K562 (cell line): Measurements from ENCODE around the gene FGG. TPM values are rescaled to one million over a fixed set of nuclear protein-coding genes. Genes with fewer than 3 reads are reported as not detected.

Source experiments
- ATAC-seq: fragments of 200-7000 bp; cut with Tn5 transposase; 3 replicates; pipeline ENCODE4 v1.9.1; 2020; ENCODE audit warnings: moderate library complexity
- BruUV-seq: library from RNA; stranded (reverse); fragments of 400-500 nt; replicated peaks from 2 replicates; lab custom pipeline; 2021; lab: Mats Ljungman, UMichigan
- CTCF ChIA-PET: fragments of 300-600 bp; formaldehyde crosslinking; extraction: SDS; loops from one replicate; lab custom pipeline; 2021; ENCODE audit warnings: low intra/inter-chr PET ratio; lab: Yijun Ruan, JAX
- POLR2A ChIA-PET: fragments of 300-600, 350-650 bp; sonication (Branson Sonifier 250); formaldehyde crosslinking; extraction: SDS; loops from one replicate; lab custom pipeline; 2021; ENCODE audit warnings: antibody characterized with exemption, inconsistent platforms; lab: Yijun Ruan, JAX
- DNase-seq, 4 experiments: peaks; one replicate each; pipeline versions ENCODE4 v3.0.0 to v3.0.0-alpha.2; 2011 to 2018; ENCODE audit warnings: low spot score in 3 of 4, mixed read lengths in 3 of 4; ENCODE audit errors: extremely low read depth in 1 of 4
- FAIRE-seq: peaks from 2 replicates; lab custom pipeline; 2011; peaks lifted over from hg19 to GRCh38; lab: Jason Lieb, UNC
- H2AFZ ChIP-seq: 2 replicates; pipeline ENCODE4 v1.6.0; 2011; ENCODE audit warnings: low read depth, low read length, control low read depth, inconsistent platforms
- H3K27ac ChIP-seq: fragments of 200-600 bp; 3 replicates; pipeline ENCODE4 v1.8.0; 2011; ENCODE audit warnings: low read depth, mild to moderate bottlenecking, control low read depth, inconsistent platforms, low read length, moderate library complexity, mixed read lengths; ENCODE audit errors: extremely low read depth
- H3K27me3 ChIP-seq, 2 experiments: fragments of 300-600 bp in 1 of 2; 2 replicates in 1 of 2; 3 replicates in 1 of 2; pipeline versions ENCODE4 v1.6.0 to v1.8.0; 2011; ENCODE audit warnings: inconsistent platforms in 2 of 2, low read length in 2 of 2, mild to moderate bottlenecking in 1 of 2, mixed read lengths in 1 of 2, moderate library complexity in 1 of 2; ENCODE audit not compliant: control insufficient read depth in 2 of 2, insufficient read depth in 2 of 2
- H3K36me3 ChIP-seq: fragments of 300-600 bp; 3 replicates; pipeline ENCODE4 v1.8.0; 2011; ENCODE audit warnings: mild to moderate bottlenecking, low read length, inconsistent platforms; ENCODE audit not compliant: control insufficient read depth, insufficient read depth
- H3K4me1 ChIP-seq, 2 experiments: fragments of 200-600 bp in 1 of 2; replicated peaks in 1 of 2; 2 replicates in 1 of 2; 3 replicates in 1 of 2; pipeline versions ENCODE4 v1.5.1 to v1.8.0; 2011; ENCODE audit warnings: inconsistent platforms in 2 of 2, low read length in 2 of 2, mild to moderate bottlenecking in 1 of 2, mixed read lengths in 1 of 2, moderate library complexity in 1 of 2; ENCODE audit not compliant: control insufficient read depth in 2 of 2, insufficient read depth in 2 of 2
- H3K4me2 ChIP-seq: 2 replicates; pipeline ENCODE4 v1.6.1; 2011; ENCODE audit warnings: low read length, control low read depth, inconsistent platforms, mixed read lengths; ENCODE audit not compliant: insufficient read depth
- H3K4me3 ChIP-seq: fragments of 200-600 bp; sonication (generic), shearing (Covaris generic); 2 replicates; pipeline ENCODE4 v1.5.1; 2016; ENCODE audit warnings: control low read depth, inconsistent platforms
- H3K79me2 ChIP-seq: fragments of 200-600 bp; 3 replicates; pipeline ENCODE4 v1.8.0; 2011; ENCODE audit warnings: low read length, inconsistent platforms; ENCODE audit not compliant: control insufficient read depth, insufficient read depth
- H3K9ac ChIP-seq, 2 experiments: 2 replicates each; pipeline versions ENCODE4 v1.6.0 to v1.6.1; 2011; ENCODE audit warnings: low read depth in 2 of 2, low read length in 2 of 2, control low read depth in 1 of 2, inconsistent platforms in 1 of 2, mild to moderate bottlenecking in 1 of 2, mixed read lengths in 1 of 2; ENCODE audit not compliant: insufficient read depth in 1 of 2
- H3K9me1 ChIP-seq: one replicate; pipeline ENCODE4 v1.6.0; 2011; ENCODE audit warnings: inconsistent platforms, mild to moderate bottlenecking, low read length, moderate library complexity; ENCODE audit not compliant: control insufficient read depth, insufficient read depth
- H3K9me3 ChIP-seq: replicated peaks from 2 replicates; pipeline ENCODE4 v1.5.1; 2011; ENCODE audit warnings: low read depth, low read length, inconsistent platforms; ENCODE audit not compliant: control insufficient read depth, insufficient read depth
- H4K20me1 ChIP-seq: replicated peaks from 2 replicates; pipeline ENCODE4 v1.6.1; 2011; ENCODE audit warnings: low read length, inconsistent platforms, mixed read lengths; ENCODE audit not compliant: control insufficient read depth, insufficient read depth
- CBFA2T3 ChIP-seq: fragments of 450-650 bp; IDR thresholded peaks from 2 replicates; pipeline ENCODE4 v1.6.1; 2017
- KDM1A ChIP-seq, 2 experiments: fragments of 450-650 bp; IDR thresholded peaks; 2 replicates each; pipeline ENCODE4 v1.6.1; 2016; ENCODE audit warnings: mild to moderate bottlenecking in 2 of 2
- KLF16 ChIP-seq: IDR thresholded peaks from 2 replicates; pipeline ENCODE4 v1.6.1; 2016; ENCODE audit warnings: antibody characterized with exemption
- SNRNP70 ChIP-seq: fragments of 200-400 bp; formaldehyde crosslinking; optimal IDR thresholded peaks from 2 replicates; pipeline ENCODE3; 2017; ENCODE audit warnings: low read depth, low read length
- ZNF766 ChIP-seq: fragments of 200-800 bp; sonication (Bioruptor generic); conservative IDR thresholded peaks from 2 replicates; pipeline ENCODE4 v1.6.1; 2016; ENCODE audit warnings: missing genetic modification characterization, missing compliant biosample characterization
- WGBS: fragments of 100-300 bp; shearing (Covaris generic); methylation state at CpG from one replicate; pipeline ENCODE4 v1.1.6; 2016; ENCODE audit warnings: low coverage, mixed read lengths; ENCODE audit not compliant: insufficient coverage; ENCODE audit errors: missing lambda C conversion rate; 5-methylcytosine and 5-hydroxymethylcytosine counted together
- in situ Hi-C: fragments of 300-500 bp; cut with MboI; formaldehyde crosslinking; loops from 4 replicates; pipeline ENCODE4 v1.15.0; 2018; ENCODE audit warnings: inconsistent platforms, mixed read lengths
- intact Hi-C: fragments of 100-400 bp; cut with micrococcal nuclease; formaldehyde crosslinking; loops from 2 replicates; pipeline ENCODE4 v1.14.2; 2022
- polyA plus RNA-seq, 8 experiments: library from polyadenylated mRNA; depleted of rRNA in 4 of 8; stranded (reverse) in 5 of 8; unstranded in 3 of 8; fragments of >200 nt; fragmentation: Nextera tagmentation in 2 of 8; fragmentation: Illumina TruSeq in 1 of 8; extraction: Ambion mirVana in 2 of 8; extraction: Trizol in 1 of 8; gene quantifications; 2 replicates each; pipeline versions ENCODE4 v1.2.1 to v1.2.3, GENCODE V29; 2011 to 2014; ENCODE audit warnings: inconsistent platforms in 1 of 8, missing spikeins in 1 of 8
- total RNA-seq, 7 experiments: library from RNA; depleted of rRNA in 6 of 7; stranded (reverse); fragments of >200 nt in 6 of 7; fragmentation: Illumina TruSeq in 2 of 7; extraction: Trizol in 2 of 7; gene quantifications; 2 replicates each; pipeline versions ENCODE4 v1.2.1 to v1.2.3, GENCODE V29; 2011 to 2021; ENCODE audit warnings: low replicate concordance in 1 of 7
- TF ChIP-seq, protein P1 (sequence below): IDR thresholded peaks from 2 replicates; pipeline ENCODE4 v1.6.1; 2011; ENCODE audit not compliant: insufficient read length; ENCODE audit errors: extremely low read depth

Gene FGG
- total and polyA plus RNA-seq, 9 of the 15 experiments (the other 6 are each of a cell fraction or from before 2014, with no cell fraction given) = 0.08 to 2.2 (median 0.33) TPM; not detected in 2

DNA sequence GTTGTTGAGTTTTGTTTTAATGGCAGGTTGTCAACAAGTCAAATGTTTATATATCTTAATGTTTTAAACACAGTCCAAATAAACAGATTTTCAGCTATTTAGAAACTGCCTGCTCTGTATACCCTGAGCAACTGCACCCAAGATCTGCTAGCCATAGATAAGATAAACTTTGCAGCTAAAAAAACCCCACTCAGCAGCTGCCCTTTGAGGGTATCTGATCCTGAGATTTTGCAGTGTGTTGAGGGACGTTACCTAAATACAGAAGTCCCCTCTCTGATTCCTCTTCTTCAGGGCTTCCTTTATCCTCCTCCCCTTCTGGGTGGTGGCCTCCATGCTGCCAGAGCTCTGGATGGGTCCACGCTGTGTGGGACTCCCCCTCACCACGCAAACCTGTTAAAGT is 11.0 kb upstream of the FGG start:
- intact Hi-C loops = loop anchor here (10.0 kb wide), 1 partner anchor 751 kb away; the partner anchor contains the start of gene MAP9
- no peak for FAIRE-seq

More for the DNA sequence above, 11.0 kb upstream of the FGG start:
- Histone ChIP-seq H3K4me1 (peaks cover 0 to 9% of the 10 kb centered on the region in 2 experiments; a peak in 2 of 5 replicates), H2AFZ (no peak overlapping the region), H3K79me2 (no peaks in the 10 kb centered on the region), H4K20me1 (no peaks in the 10 kb centered on the region), H3K9ac (no peak overlapping the region), H3K4me3 (no peak overlapping the region), H3K9me1 (no peaks in the 10 kb centered on the region), H3K4me2 (no peak overlapping the region), H3K27ac (no peak overlapping the region), H3K9me3 (no peaks in the 10 kb centered on the region), H3K27me3 (peaks cover 2 to 17% of the 10 kb centered on the region in 2 experiments; a peak in 3 of 5 replicates)
- ChIA-PET CTCF (interaction anchor here (0.5 to 1.8 kb wide), 5 partner anchors 7 to 672 kb away, joined by 3 to 12 read pairs (median 4); no protein-coding TSS in a partner anchor), POLR2A (no interaction called here)
- no peak for ATAC-seq
- no TSS peak for BruUV-seq
- in situ Hi-C loops = loop anchor here (10.0 kb wide), 1 partner anchor 1301 kb away; no protein-coding TSS in a partner anchor
- no peak for DNase-seq
- WGBS = 0% methylated on average over 3 of the region's 3 CpGs
- TF ChIP-seq, protein P1, sequence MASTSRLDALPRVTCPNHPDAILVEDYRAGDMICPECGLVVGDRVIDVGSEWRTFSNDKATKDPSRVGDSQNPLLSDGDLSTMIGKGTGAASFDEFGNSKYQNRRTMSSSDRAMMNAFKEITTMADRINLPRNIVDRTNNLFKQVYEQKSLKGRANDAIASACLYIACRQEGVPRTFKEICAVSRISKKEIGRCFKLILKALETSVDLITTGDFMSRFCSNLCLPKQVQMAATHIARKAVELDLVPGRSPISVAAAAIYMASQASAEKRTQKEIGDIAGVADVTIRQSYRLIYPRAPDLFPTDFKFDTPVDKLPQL = no peak
- 0 out of 4 replicates have a peak, but pooled peaks of 1 of the 2 experiments have one; percentile 20 for TF ChIP-seq KDM1A (IDR thresholded peaks at IDR 0.05)
- 0 out of 2 replicates have a peak, but pooled peaks have one; percentile 10 for TF ChIP-seq CBFA2T3
- TF ChIP-seq SNRNP70 = no peak
- TF ChIP-seq ZNF766 (CRISPR knock-in tag) = 0 out of 2 replicates have a peak, but pooled peaks have one; percentile 37
- 0 out of 2 replicates have a peak, but pooled peaks have one; percentile 20 for TF ChIP-seq KLF16
- TF ChIP-seq, all 486 proteins: peak for 4
- no peaks in the 10 kb centered on the region for H3K36me3 ChIP-seq
